Posterior vena cava (tissue), 2 donors: ENCODE data around the gene ANKRD12. TPM values are rescaled to one million over a fixed set of nuclear protein-coding genes. Genes with fewer than 3 reads are reported as not detected.
"Not testable (repeated sequence)": the region's sequence is repeated elsewhere in the genome, so short reads cannot be mapped to it uniquely, and the experiment has no call there.

Experiments
- DNase-seq: peaks from one replicate; pipeline ENCODE4 v3.0.0-alpha.2; 2020; ENCODE audit warnings: low spot score
- intact Hi-C, 2 donors: fragments of 100-400 bp; cut with DNase I; formaldehyde crosslinking; loops; one replicate each; pipeline versions ENCODE4 v1.14.1 to v1.14.2; 2022 to 2023
- long read RNA-seq, 2 donors: library from polyadenylated mRNA; unstranded; transcript quantifications; one replicate each; pipeline ENCODE4 v2.0.0, GENCODE V29; 2020 to 2021
- total RNA-seq, 2 donors: library from RNA; stranded (reverse); fragmentation: NEBNext Ultra II Directional; extraction: Animal tissue kit (Norgen Biotek cat#: 25700); gene quantifications; one replicate each; pipeline ENCODE4 v1.2.1, GENCODE V29; 2021
- donor health status: DM: yes; HTN: yes; CAD: no.
- donor health status: DM: yes; HTN: yes; CAD: no.

The ANKRD12 gene
- 10 to 100 TPM; 81.0 to 91.9 TPM for total RNA-seq
- long read RNA-seq, donor 1, partial matches to known transcripts: 12 of 32 reads
- long read RNA-seq, donor 1, other reads (novel, unspliced or antisense): 20 of 32 reads
- long read RNA-seq, donor 2, partial matches to known transcripts: 82 of 172 reads
- long read RNA-seq, donor 2, other reads (novel, unspliced or antisense): 90 of 172 reads

GRCh38 chr18:9136315-9137155, at the start of gene ANKRD12:
TSS of gene ANKRD12 (plus strand) at chr18:9136781. CDS start at chr18:9182433, 45,652 bp downstream.
- intact Hi-C loops: loop anchor here (2.0 to 5.0 kb wide), 2 partner anchors 34 kb away; partner anchors contain the start of gene NDUFV2 (in 2 of the 2)
- peak; percentile 99 for DNase-seq

GRCh38 chr18:9087144-9087543, 49.4 kb upstream of the ANKRD12 start:
- DNase-seq: no peak
- intact Hi-C loops: no loop called here

- no peak for DNase-seq
- intact Hi-C loops: no loop called here
These were observed 48.3 kb upstream of the ANKRD12 start for GRCh38 chr18:9088252-9088651.

GRCh38 chr18:9088727-9089126, 47.9 kb upstream of the ANKRD12 start:
- intact Hi-C loops, DNase-seq: not testable (repeated sequence)

- DNase-seq: no peak
- intact Hi-C loops: no loop called here
These were observed 46.0 kb upstream of the ANKRD12 start for GRCh38 chr18:9090578-9090977.

- DNase-seq: no peak
- intact Hi-C loops: no loop called here
These were observed 45.5 kb upstream of the ANKRD12 start for GRCh38 chr18:9091066-9091476.

- intact Hi-C loops: no loop called here
- DNase-seq: no peak
These were observed 43.9 kb upstream of the ANKRD12 start for GRCh38 chr18:9092665-9093064.

GRCh38 chr18:9093109-9093508, 43.5 kb upstream of the ANKRD12 start:
- DNase-seq, intact Hi-C loops: not testable (repeated sequence)

GRCh38 chr18:9094307-9095226, 42.0 kb upstream of the ANKRD12 start:
- intact Hi-C loops: loop anchor here in 1 of 2 donors (1.0 kb wide), 1 partner anchor 46 kb away; no protein-coding TSS in a partner anchor
- no peak for DNase-seq

- DNase-seq: no peak
- intact Hi-C loops: no loop called here
These were observed 41.1 kb upstream of the ANKRD12 start for GRCh38 chr18:9095297-9096006.

GRCh38 chr18:9096007-9096371, 40.6 kb upstream of the ANKRD12 start:
- intact Hi-C loops: no loop called here
- DNase-seq: no peak

- DNase-seq: no peak
- intact Hi-C loops: no loop called here
These were observed 39.9 kb upstream of the ANKRD12 start for GRCh38 chr18:9096685-9097084.

GRCh38 chr18:9097349-9097748, 39.2 kb upstream of the ANKRD12 start:
- DNase-seq: no peak
- intact Hi-C loops: no loop called here

GRCh38 chr18:9100796-9101195, 35.8 kb upstream of the ANKRD12 start:
- no peak for DNase-seq
- intact Hi-C loops: loop anchor here in 1 of 2 donors (5.0 kb wide), 1 partner anchor 37 kb away; the partner anchor contains the start of gene ANKRD12

- intact Hi-C loops: loop anchor here (2.0 to 5.0 kb wide), 2 partner anchors 35 kb away; partner anchors contain the start of gene ANKRD12 (in 2 of the 2)
- DNase-seq: no peak
These were observed 34.7 kb upstream of the ANKRD12 start for GRCh38 chr18:9101730-9102507.

- DNase-seq: peak; percentile 99
- intact Hi-C loops: loop anchor here (2.0 to 5.0 kb wide), 2 partner anchors 34 to 35 kb away; partner anchors contain the start of gene ANKRD12 (in 2 of the 2)
These were observed 33.8 kb upstream of the ANKRD12 start, which contains the start of gene NDUFV2 for GRCh38 chr18:9102508-9103375. TSS of gene NDUFV2 (plus strand) at chr18:9102699. CDS start at chr18:9102744, 45 bp downstream.

GRCh38 chr18:9103376-9103873, 33.2 kb upstream of the ANKRD12 start:
- DNase-seq: no peak
- intact Hi-C loops: loop anchor here (2.0 to 5.0 kb wide), 2 partner anchors 33 to 34 kb away; partner anchors contain the start of gene ANKRD12 (in 2 of the 2)
